Measurements from ENCODE around the gene FCHSD1. TPM values are rescaled to one million over a fixed set of nuclear protein-coding genes. Genes with fewer than 3 reads are reported as not detected.

FCHSD1 gene
- total and polyA plus RNA-seq, 2 of the 4 experiments (the other 2 are of a cell fraction), result 33.2 to 62.1 TPM

GRCh38 chr5:141608557-141608956, 42.7 kb downstream of the FCHSD1 start:
- Histone ChIP-seq H4K91ac (ENCODE audit: insufficient read depth, low read depth, low read length) (no peak overlapping the region), H4K20me1 (ENCODE audit: insufficient read depth, low read length) (peaks cover 3% of the 10 kb centered on the region; the same call in 1 of the 2 replicates), H3K79me1 (ENCODE audit: low read depth in 1 of 2, low read length in 2 of 2) (peaks cover 7 to 38% of the 10 kb centered on the region in 2 experiments), H2AK5ac (ENCODE audit: low read depth, low read length) (no peak overlapping the region), H2BK15ac (ENCODE audit: low read depth, low read length) (no peak overlapping the region), H2BK120ac (ENCODE audit: low read depth, low read length) (no peak overlapping the region), H3K9ac (ENCODE audit: low read depth, low read length) (no peak overlapping the region), H3K4me3 (ENCODE audit: insufficient read depth, low read depth, low read length) (no peak overlapping the region), H3K56ac (ENCODE audit: extremely low read depth, insufficient read depth, low read length) (no peak overlapping the region), H3K23ac (ENCODE audit: low read depth, low read length) (no peak overlapping the region), H3K14ac (replicated peaks; ENCODE audit: low read depth, low read length) (no peak overlapping the region), H4K8ac (ENCODE audit: low read depth in 2 of 2, low read length in 2 of 2) (no peak overlapping the region), H3K27ac (ENCODE audit: insufficient read depth, low read length) (no peak overlapping the region), H4K5ac (ENCODE audit: low read depth, low read length) (no peak overlapping the region), H2AFZ (replicated peaks; ENCODE audit: low read length, poor library complexity) (no peak overlapping the region), H3K4me1 (ENCODE audit: control insufficient read depth, insufficient read depth, low read length) (peaks cover 4% of the 10 kb centered on the region), H3K36me3 (ENCODE audit: control insufficient read depth, insufficient read depth, low read length) (no peaks in the 10 kb centered on the region), H3K9me1 (ENCODE audit: insufficient read depth, low read length) (peaks cover 5% of the 10 kb centered on the region), H3K9me3 (ENCODE audit: control insufficient read depth, insufficient read depth, low read length) (no peaks in the 10 kb centered on the region), H2AK9ac (replicated peaks; ENCODE audit: low read depth, low read length, poor library complexity) (no peak overlapping the region), H2BK5ac (ENCODE audit: low read depth, low read length, poor library complexity, severe bottlenecking) (no peak overlapping the region), H3K18ac (ENCODE audit: low read depth, low read length) (no peak overlapping the region), H3K4me2 (ENCODE audit: low read depth, low read length) (no peak overlapping the region), H3K4ac (ENCODE audit: low read depth, low read length) (no peak overlapping the region), H2BK20ac (ENCODE audit: low read depth, low read length) (no peak overlapping the region), H3K27me3 (ENCODE audit: control insufficient read depth, insufficient read depth, low read length) (no peaks in the 10 kb centered on the region)
- no CpG with 5 or more reads among the region's 1 CpG for WGBS, 2 experiments (ENCODE audit: extremely low coverage in 2 of 2, insufficient read length in 1 of 2)
- CTCF ChIA-PET, result interaction anchor here (0.7 to 1.2 kb wide), 2 partner anchors 9 to 41 kb away, joined by 3 to 5 read pairs; no protein-coding TSS in a partner anchor
- BruUV-seq (replicated peaks), result no TSS peak
- intact Hi-C loops (cut with micrococcal nuclease) (no loop called here), dilution Hi-C loops (cut with HindIII; ENCODE audit: low sequenced_read_pairs, unreplicated experiment) (no loop called here), in situ Hi-C loops (cut with MboI; ENCODE audit: low sequenced_read_pairs) (no loop called here)
- POLR2A ChIA-PET (ENCODE audit: unreplicated experiment), result no interaction called here
- ATAC-seq (ENCODE audit: low read depth) (no peak), DNase-seq (no peak)
- TF ChIP-seq NFE2L2 (IDR thresholded peaks at IDR 0.05; ENCODE audit: low read depth, low read length), result no peak
- no peak for TF ChIP-seq RFX5 (IDR thresholded peaks at IDR 0.05; ENCODE audit: low read depth, low read length)
- TF ChIP-seq, protein P1, sequence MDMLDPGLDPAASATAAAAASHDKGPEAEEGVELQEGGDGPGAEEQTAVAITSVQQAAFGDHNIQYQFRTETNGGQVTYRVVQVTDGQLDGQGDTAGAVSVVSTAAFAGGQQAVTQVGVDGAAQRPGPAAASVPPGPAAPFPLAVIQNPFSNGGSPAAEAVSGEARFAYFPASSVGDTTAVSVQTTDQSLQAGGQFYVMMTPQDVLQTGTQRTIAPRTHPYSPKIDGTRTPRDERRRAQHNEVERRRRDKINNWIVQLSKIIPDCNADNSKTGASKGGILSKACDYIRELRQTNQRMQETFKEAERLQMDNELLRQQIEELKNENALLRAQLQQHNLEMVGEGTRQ (IDR thresholded peaks at IDR 0.05; ENCODE audit: low read depth, low read length), result no peak
- TF ChIP-seq MAZ (IDR thresholded peaks at IDR 0.05; ENCODE audit: borderline replicate concordance, low read depth, low read length), result no peak
- TF ChIP-seq MAFK (IDR thresholded peaks at IDR 0.05; ENCODE audit: low read depth, low read length), result no peak
- TF ChIP-seq FOS (IDR thresholded peaks at IDR 0.05; ENCODE audit: low read depth, low read length), result no peak
- TF ChIP-seq BHLHE40 (IDR thresholded peaks at IDR 0.05; ENCODE audit: low read depth, low read length), result no peak
- TF ChIP-seq POLR2A (IDR thresholded peaks at IDR 0.05; ENCODE audit: low read depth, low read length), result no peak
- TF ChIP-seq CHD1 (IDR thresholded peaks at IDR 0.05; ENCODE audit: low read depth, low read length), result no peak
- no peak for TF ChIP-seq CEBPB (IDR thresholded peaks at IDR 0.05; ENCODE audit: low read depth, low read length)

Data from IMR-90 (cell line).